ENCODE results near the gene HOXA6. TPM values are rescaled to one million over a fixed set of nuclear protein-coding genes. Genes with fewer than 3 reads are reported as not detected.

The HOXA6 gene
- polyA plus RNA-seq, 1 donor from 2014 or later, result not detected

- Histone ChIP-seq H2AFZ (ENCODE audit: low read depth, low read length) (no peak overlapping the region), H3F3A (ENCODE audit: insufficient read depth, low read length, poor library complexity, severe bottlenecking) (no peaks in the 10 kb centered on the region), H3K4me3 (ENCODE audit: low read length) (no peak overlapping the region), H3K36me3 (ENCODE audit: insufficient read depth, low read length) (no peaks in the 10 kb centered on the region), H3K79me2 (replicated peaks; ENCODE audit: insufficient read depth, low read length) (no peaks in the 10 kb centered on the region), H3K27me3 (ENCODE audit: insufficient read depth, low read depth, low read length) (peaks cover 100% of the 10 kb centered on the region), H3K9me2 (ENCODE audit: insufficient read depth, low read length) (no peaks in the 10 kb centered on the region), H3K9me3 (ENCODE audit: low read length) (peaks cover 6% of the 10 kb centered on the region), H3K4me2 (ENCODE audit: low read length) (no peak overlapping the region), H3K9ac (ENCODE audit: low read length) (no peak overlapping the region), H4K20me1 (ENCODE audit: insufficient read depth) (no peaks in the 10 kb centered on the region), H3K27ac (ENCODE audit: low read length) (no peak overlapping the region)
- TF ChIP-seq, protein P1, sequence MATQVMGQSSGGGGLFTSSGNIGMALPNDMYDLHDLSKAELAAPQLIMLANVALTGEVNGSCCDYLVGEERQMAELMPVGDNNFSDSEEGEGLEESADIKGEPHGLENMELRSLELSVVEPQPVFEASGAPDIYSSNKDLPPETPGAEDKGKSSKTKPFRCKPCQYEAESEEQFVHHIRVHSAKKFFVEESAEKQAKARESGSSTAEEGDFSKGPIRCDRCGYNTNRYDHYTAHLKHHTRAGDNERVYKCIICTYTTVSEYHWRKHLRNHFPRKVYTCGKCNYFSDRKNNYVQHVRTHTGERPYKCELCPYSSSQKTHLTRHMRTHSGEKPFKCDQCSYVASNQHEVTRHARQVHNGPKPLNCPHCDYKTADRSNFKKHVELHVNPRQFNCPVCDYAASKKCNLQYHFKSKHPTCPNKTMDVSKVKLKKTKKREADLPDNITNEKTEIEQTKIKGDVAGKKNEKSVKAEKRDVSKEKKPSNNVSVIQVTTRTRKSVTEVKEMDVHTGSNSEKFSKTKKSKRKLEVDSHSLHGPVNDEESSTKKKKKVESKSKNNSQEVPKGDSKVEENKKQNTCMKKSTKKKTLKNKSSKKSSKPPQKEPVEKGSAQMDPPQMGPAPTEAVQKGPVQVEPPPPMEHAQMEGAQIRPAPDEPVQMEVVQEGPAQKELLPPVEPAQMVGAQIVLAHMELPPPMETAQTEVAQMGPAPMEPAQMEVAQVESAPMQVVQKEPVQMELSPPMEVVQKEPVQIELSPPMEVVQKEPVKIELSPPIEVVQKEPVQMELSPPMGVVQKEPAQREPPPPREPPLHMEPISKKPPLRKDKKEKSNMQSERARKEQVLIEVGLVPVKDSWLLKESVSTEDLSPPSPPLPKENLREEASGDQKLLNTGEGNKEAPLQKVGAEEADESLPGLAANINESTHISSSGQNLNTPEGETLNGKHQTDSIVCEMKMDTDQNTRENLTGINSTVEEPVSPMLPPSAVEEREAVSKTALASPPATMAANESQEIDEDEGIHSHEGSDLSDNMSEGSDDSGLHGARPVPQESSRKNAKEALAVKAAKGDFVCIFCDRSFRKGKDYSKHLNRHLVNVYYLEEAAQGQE (IDR thresholded peaks at IDR 0.05; ENCODE audit: borderline replicate concordance), result no peak
- TF ChIP-seq TAF1 (IDR thresholded peaks at IDR 0.05; ENCODE audit: low read depth) (no peak), RAD21 (conservative IDR thresholded peaks at IDR 0.05) (no peak)
These were observed 41.1 kb upstream of the HOXA6 start for GRCh38 chr7:27188386-27189294.

DNA sequence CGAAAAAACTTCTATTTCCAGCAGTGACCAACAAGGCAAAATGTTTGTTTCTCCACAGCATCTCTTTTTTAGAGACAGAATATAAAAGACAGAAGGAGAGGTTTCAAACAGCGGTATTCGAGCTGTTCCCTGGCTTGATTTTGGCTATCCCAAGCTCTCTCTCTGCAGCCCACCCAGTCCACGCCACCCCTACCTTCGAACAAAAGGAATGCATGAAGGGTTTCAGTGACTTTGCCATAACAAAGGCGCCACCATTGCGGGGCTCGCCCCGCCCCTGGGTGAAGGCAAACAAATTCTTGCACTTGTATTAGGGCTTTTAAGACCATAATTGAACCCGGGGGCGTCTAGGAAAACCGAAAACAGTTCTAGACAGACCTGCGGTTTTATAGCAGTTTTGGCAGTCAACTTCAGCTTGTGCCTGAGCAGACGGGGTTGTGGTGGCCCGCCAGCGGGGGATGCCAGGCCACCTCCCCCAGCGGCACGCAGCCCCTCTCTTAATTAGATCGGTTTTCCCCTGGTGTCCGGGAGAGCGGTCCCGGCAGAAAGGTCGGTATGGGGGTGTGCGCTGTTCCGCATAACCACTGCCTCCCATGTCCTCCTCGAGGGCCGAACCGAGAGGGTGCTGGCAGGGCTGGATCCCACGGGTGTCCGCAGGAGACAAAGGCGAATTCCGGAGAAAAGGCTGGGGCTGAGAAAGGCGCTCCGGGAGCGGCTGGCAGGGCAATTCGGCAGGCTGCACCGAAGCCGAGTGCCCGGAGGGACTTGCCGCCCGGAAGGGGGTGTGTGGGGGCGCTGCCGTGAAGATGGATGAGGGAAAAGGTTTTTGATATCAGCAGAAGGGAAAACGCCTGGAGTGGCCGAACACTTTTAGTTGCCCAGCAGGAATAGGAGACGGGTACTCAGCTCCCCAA, 40.2 kb upstream of the HOXA6 start:
- H3K27me3 ChIP-seq (ENCODE audit: insufficient read depth, low read depth, low read length), result peaks cover 100% of the 10 kb centered on the region
- no peaks in the 10 kb centered on the region for H4K20me1 ChIP-seq (ENCODE audit: insufficient read depth)
- no peaks in the 10 kb centered on the region for H3K9me2 ChIP-seq (ENCODE audit: insufficient read depth, low read length)
- H3F3A ChIP-seq (ENCODE audit: insufficient read depth, low read length, poor library complexity, severe bottlenecking), result no peaks in the 10 kb centered on the region
- H3K4me3 ChIP-seq (ENCODE audit: low read length), result no peak overlapping the region
- no peak overlapping the region for H3K4me2 ChIP-seq (ENCODE audit: low read length)
- no peaks in the 10 kb centered on the region for H3K36me3 ChIP-seq (ENCODE audit: insufficient read depth, low read length)
- peak; percentile 61 for TF ChIP-seq EZH2 (IDR thresholded peaks at IDR 0.05; ENCODE audit: borderline replicate concordance, insufficient read depth, low read length, poor library complexity, severe bottlenecking)
- TF ChIP-seq RAD21 (conservative IDR thresholded peaks at IDR 0.05), result no peak
- peaks cover 6% of the 10 kb centered on the region for H3K9me3 ChIP-seq (ENCODE audit: low read length)
- H3K9ac ChIP-seq (ENCODE audit: low read length), result no peak overlapping the region
- H3K27ac ChIP-seq (ENCODE audit: low read length), result no peak overlapping the region
- H2AFZ ChIP-seq (ENCODE audit: low read depth, low read length), result no peak overlapping the region
- H3K79me2 ChIP-seq (replicated peaks; ENCODE audit: insufficient read depth, low read length), result no peaks in the 10 kb centered on the region

DNA sequence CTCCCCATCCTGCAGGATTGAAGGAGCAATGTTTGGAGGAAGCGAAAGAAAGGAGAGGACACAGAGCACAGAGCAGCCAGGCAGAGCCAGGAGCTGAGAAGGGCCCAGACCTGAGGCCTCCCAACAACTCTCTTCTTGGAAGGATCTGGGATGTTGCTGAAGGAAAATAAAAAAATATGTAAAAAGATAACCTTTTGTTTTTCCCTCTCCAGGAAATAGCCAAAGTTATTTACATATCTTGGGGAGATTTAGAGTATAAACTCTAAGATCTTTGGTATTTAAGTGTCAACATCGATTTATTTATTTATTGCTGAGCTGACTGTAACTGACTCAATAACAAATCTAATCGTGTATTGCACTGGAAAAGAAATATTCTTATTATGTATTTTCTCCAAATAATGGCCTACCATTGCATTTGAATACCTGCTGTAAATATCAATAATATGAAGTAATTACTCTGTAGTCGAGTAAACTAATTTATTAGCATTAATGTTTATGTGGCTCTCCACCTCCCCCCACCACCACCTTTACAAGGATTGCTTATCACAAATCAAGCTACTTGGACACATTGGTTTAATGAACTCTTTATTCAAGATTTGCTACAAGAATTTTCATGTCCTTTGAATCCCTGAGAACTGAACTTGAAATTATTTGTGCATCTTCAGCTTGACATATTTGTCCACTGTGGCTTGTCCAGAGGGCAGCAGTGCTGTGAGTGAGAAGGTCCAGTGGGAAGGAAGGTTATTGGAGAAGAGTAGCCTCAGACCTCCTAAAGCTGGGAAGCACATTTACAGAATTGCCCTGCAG, 39.3 kb upstream of the HOXA6 start:
- no peak overlapping the region for H3K4me3 ChIP-seq (ENCODE audit: low read length)
- H3F3A ChIP-seq (ENCODE audit: insufficient read depth, low read length, poor library complexity, severe bottlenecking), result no peaks in the 10 kb centered on the region
- H3K4me2 ChIP-seq (ENCODE audit: low read length), result no peak overlapping the region
- no peaks in the 10 kb centered on the region for H4K20me1 ChIP-seq (ENCODE audit: insufficient read depth)
- H3K27me3 ChIP-seq (ENCODE audit: insufficient read depth, low read depth, low read length), result peaks cover 100% of the 10 kb centered on the region
- H3K9me2 ChIP-seq (ENCODE audit: insufficient read depth, low read length), result no peaks in the 10 kb centered on the region
- H3K9ac ChIP-seq (ENCODE audit: low read length), result no peak overlapping the region
- no peak overlapping the region for H3K27ac ChIP-seq (ENCODE audit: low read length)
- peaks cover 6% of the 10 kb centered on the region for H3K9me3 ChIP-seq (ENCODE audit: low read length)
- H3K79me2 ChIP-seq (replicated peaks; ENCODE audit: insufficient read depth, low read length), result no peaks in the 10 kb centered on the region
- no peaks in the 10 kb centered on the region for H3K36me3 ChIP-seq (ENCODE audit: insufficient read depth, low read length)
- H2AFZ ChIP-seq (ENCODE audit: low read depth, low read length), result no peak overlapping the region
- TF ChIP-seq, protein P1 (IDR thresholded peaks at IDR 0.05; ENCODE audit: borderline replicate concordance), result no peak
- TF ChIP-seq MXI1 (conservative IDR thresholded peaks at IDR 0.05; ENCODE audit: poor library complexity, severe bottlenecking) (no peak), EP300 (conservative IDR thresholded peaks at IDR 0.05; ENCODE audit: poor library complexity, severe bottlenecking) (no peak), RAD21 (conservative IDR thresholded peaks at IDR 0.05) (no peak), POLR2AphosphoS5 (IDR thresholded peaks at IDR 0.05) (no peak), TAF1 (IDR thresholded peaks at IDR 0.05; ENCODE audit: low read depth) (no peak), CTCF (IDR thresholded peaks at IDR 0.05; ENCODE audit: poor library complexity, severe bottlenecking) (no peak), SMC3 (conservative IDR thresholded peaks at IDR 0.05; ENCODE audit: poor library complexity) (no peak)

Measured in neural cell (in vitro differentiated cells).